BJ (cell line): ENCODE measurements around the gene OR5D18. TPM values are rescaled to one million over a fixed set of nuclear protein-coding genes. Genes with fewer than 3 reads are reported as not detected.

ENCODE experiments used
- CTCF ChIA-PET: fragments of 350-600 bp; formaldehyde crosslinking; extraction: SDS; loops from one replicate; lab custom pipeline; 2021; ENCODE audit warnings: antibody characterized with exemption, inconsistent platforms; lab: Yijun Ruan, JAX
- POLR2A ChIA-PET: fragments of 300-600 bp; sonication (Branson Sonifier 250); formaldehyde crosslinking; extraction: SDS; loops from one replicate; lab custom pipeline; 2021; ENCODE audit warnings: antibody characterized with exemption; lab: Charles Lee
- DNase-seq: peaks from one replicate; pipeline ENCODE4 v3.0.0-alpha.2; 2011; ENCODE audit warnings: low read depth
- H3K27me3 ChIP-seq: 2 replicates; pipeline ENCODE4 v1.6.0; 2011; ENCODE audit warnings: low read length; ENCODE audit not compliant: control insufficient read depth, insufficient read depth
- H3K36me3 ChIP-seq: 2 replicates; pipeline ENCODE4 v1.5.1; 2011; ENCODE audit warnings: low read length; ENCODE audit not compliant: control insufficient read depth, insufficient read depth
- H3K4me3 ChIP-seq: 2 replicates; pipeline ENCODE4 v1.5.1; 2011; ENCODE audit warnings: low read depth, mild to moderate bottlenecking, control low read depth, low read length
- CTCF ChIP-seq: IDR thresholded peaks from 2 replicates; pipeline ENCODE4 v1.5.1; 2011; ENCODE audit warnings: low read depth, mild to moderate bottlenecking, control low read depth, inconsistent platforms, low read length, moderate library complexity; ENCODE audit not compliant: insufficient read depth
- polyA minus RNA-seq: library from RNA; depleted of rRNA, polyadenylated mRNA; stranded (reverse); fragments of >200 nt; gene quantifications from 2 replicates; pipeline ENCODE4 v1.2.3, GENCODE V29; 2011; rRNA and poly(A)+ RNA removed
- polyA plus RNA-seq: library from polyadenylated mRNA; depleted of rRNA; stranded (reverse); fragments of >200 nt; gene quantifications from 2 replicates; pipeline ENCODE4 v1.2.3, GENCODE V29; 2011; rRNA removed

Gene OR5D18
- polyA plus RNA-seq, result not detected in 2 replicates
- not detected in 2 replicates for polyA minus RNA-seq

- CTCF ChIA-PET, result no interaction called here
These were observed at the start of gene OR5D18 for GRCh38 chr11:55819330-55819729. OR5D18 (plus strand) TSS chr11:55819630; CDS start chr11:55819630, 0 bp downstream.

GRCh38 chr11:55773138-55773537 is 46.3 kb upstream of the OR5D18 start, which contains the start of gene OR5D13:
OR5D13 (plus strand) TSS chr11:55773438; CDS start chr11:55773438, 0 bp downstream.
- CTCF ChIA-PET, result no interaction called here
- no peak for DNase-seq
- no peak for TF ChIP-seq CTCF
- no peaks in the 10 kb centered on the region for H3K27me3 ChIP-seq
- no peaks in the 10 kb centered on the region for H3K36me3 ChIP-seq
- POLR2A ChIA-PET, result no interaction called here
- no peak within 1 kb of the TSS for H3K4me3 ChIP-seq

More at GRCh38 chr11:55819330-55819729, at the start of gene OR5D18:
- no peak for DNase-seq
- no peak for TF ChIP-seq CTCF
- Histone ChIP-seq H3K36me3 (no peaks in the 10 kb centered on the region), H3K4me3 (no peak within 1 kb of the TSS), H3K27me3 (no peaks in the 10 kb centered on the region)
- POLR2A ChIA-PET, result no interaction called here

- Histone ChIP-seq H3K36me3 (no peaks in the 10 kb centered on the region), H3K4me3 (no peak overlapping the region), H3K27me3 (no peaks in the 10 kb centered on the region)
- ChIA-PET CTCF (no interaction called here), POLR2A (no interaction called here)
- no peak for DNase-seq
- no peak for TF ChIP-seq CTCF
These were observed 27.8 kb upstream of the OR5D18 start for GRCh38 chr11:55791606-55792005.

GRCh38 chr11:55793321-55793720 is 26.1 kb upstream of the OR5D18 start:
- ChIA-PET POLR2A (no interaction called here), CTCF (no interaction called here)
- Histone ChIP-seq H3K27me3 (no peaks in the 10 kb centered on the region), H3K4me3 (no peak overlapping the region), H3K36me3 (no peaks in the 10 kb centered on the region)
- DNase-seq, result no peak
- no peak for TF ChIP-seq CTCF

GRCh38 chr11:55795256-55795655 is 24.2 kb upstream of the OR5D18 start, which contains the start of gene OR5D14:
OR5D14 (plus strand) TSS chr11:55795556; CDS start chr11:55795556, 0 bp downstream.
- POLR2A ChIA-PET, result no interaction called here
- no peaks in the 10 kb centered on the region for H3K27me3 ChIP-seq
- no peak for TF ChIP-seq CTCF
- no peaks in the 10 kb centered on the region for H3K36me3 ChIP-seq
- no peak within 1 kb of the TSS for H3K4me3 ChIP-seq
- DNase-seq, result no peak
- CTCF ChIA-PET, result no interaction called here
